CD4-positive, alpha-beta T cell (primary cell): ENCODE data around the gene CCDC70. TPM values are rescaled to one million over a fixed set of nuclear protein-coding genes. Genes with fewer than 3 reads are reported as not detected.

ENCODE experiments used
- ATAC-seq: fragments of 200-7000 bp; cut with Tn5 transposase; one replicate; pipeline ENCODE4 v1.10.0; 2022; ENCODE audit warnings: mild to moderate bottlenecking; ENCODE audit not compliant: poor library complexity
- CTCF ChIA-PET: fragments of 350-600 bp; sonication (Branson Sonifier 250); formaldehyde crosslinking; loops from one replicate; lab custom pipeline; 2021; ENCODE audit warnings: antibody characterized with exemption, inconsistent platforms; lab: Charles Lee
- POLR2A ChIA-PET: fragments of 350-600 bp; sonication (Branson Sonifier 250); formaldehyde crosslinking; loops from one replicate; lab custom pipeline; 2021; ENCODE audit warnings: antibody characterized with exemption, inconsistent platforms; lab: Charles Lee
- DNase-seq, 14 experiments: peaks; one replicate each; pipeline ENCODE4 v3.0.0-alpha.2; 2013 to 2020; ENCODE audit warnings: mixed read lengths in 2 of 14
- H3K27ac ChIP-seq, 2 donors: one replicate each; pipeline versions ENCODE4 v1.5.1 to v1.7.0; 2013; ENCODE audit warnings: low read length in 2 of 2, low read depth in 1 of 2, mild to moderate bottlenecking in 1 of 2
- H3K27me3 ChIP-seq, 2 experiments: 1 replicate in 1 of 2; 2 replicates in 1 of 2; pipeline versions ENCODE4 v1.6.1 to v1.7.0; 2013; ENCODE audit warnings: low read length in 2 of 2, control low read depth in 1 of 2, mild to moderate bottlenecking in 1 of 2, moderate library complexity in 1 of 2; ENCODE audit not compliant: insufficient read depth in 2 of 2, control insufficient read depth in 1 of 2
- H3K36me3 ChIP-seq: one replicate; pipeline ENCODE4 v1.6.1; 2013; ENCODE audit warnings: low read length, control low read depth; ENCODE audit not compliant: insufficient read depth
- H3K4me1 ChIP-seq: one replicate; pipeline ENCODE4 v1.6.1; 2013; ENCODE audit warnings: low read length, control low read depth; ENCODE audit not compliant: insufficient read depth
- H3K4me3 ChIP-seq: one replicate; pipeline ENCODE4 v1.5.1; 2013; ENCODE audit warnings: mild to moderate bottlenecking, low read length, moderate library complexity
- H3K9me3 ChIP-seq, 2 experiments: 1 replicate in 1 of 2; 2 replicates in 1 of 2; pipeline versions ENCODE4 v1.6.1 to v1.7.0; 2013; ENCODE audit warnings: low read length in 2 of 2, mild to moderate bottlenecking in 2 of 2, control low read depth in 1 of 2, moderate library complexity in 1 of 2; ENCODE audit not compliant: control insufficient read depth in 1 of 2, insufficient read depth in 1 of 2
- H3K27ac Mint-ChIP-seq: one replicate; pipeline ENCODE4 v1.8.0; 2020; ENCODE audit warnings: mixed read lengths
- H3K27me3 Mint-ChIP-seq: one replicate; pipeline ENCODE4 v1.8.0; 2021; ENCODE audit warnings: mixed read lengths
- H3K36me3 Mint-ChIP-seq: one replicate; pipeline ENCODE4 v1.8.0; 2021; ENCODE audit warnings: low read depth, mixed read lengths
- H3K4me1 Mint-ChIP-seq: one replicate; pipeline ENCODE4 v1.8.0; 2021; ENCODE audit warnings: low read depth, mixed read lengths
- H3K4me3 Mint-ChIP-seq: one replicate; pipeline ENCODE4 v1.8.0; 2020; ENCODE audit warnings: mild to moderate bottlenecking, mixed read lengths
- H3K9me3 Mint-ChIP-seq: one replicate; pipeline ENCODE4 v1.8.0; 2020; ENCODE audit warnings: mixed read lengths
- CTCF ChIP-seq: fragments of 200-600 bp; IDR thresholded peaks from one replicate; pipeline ENCODE4 v1.8.0; 2022; ENCODE audit warnings: antibody characterized with exemption, mild to moderate bottlenecking
- intact Hi-C, 2 experiments: fragments of 100-400 bp; cut with DNase I in 1 of 2; cut with micrococcal nuclease in 1 of 2; formaldehyde crosslinking; loops; one replicate each; pipeline versions ENCODE4 v1.15.1 to v1.9.0; 2023 to 2025; cut with DNase I, micrococcal nuclease
- total RNA-seq, 174 experiments: library from RNA in 2 of 174; stranded (reverse) in 2 of 174; gene quantifications; one replicate each; pipeline ENCODE4 v1.2.3 and lab custom pipeline; 2021 to 2026

Gene CCDC70
- total RNA-seq, 2 experiments from 2014 or later: not detected

- intact Hi-C loops: no loop called here
- CTCF ChIA-PET: interaction anchor here (1.6 to 3.8 kb wide), 3 partner anchors 15 to 37 kb away, joined by 3 to 44 read pairs (median 4); no protein-coding TSS in a partner anchor
- DNase-seq: no peak
These were observed 27.1 kb upstream of the CCDC70 start for GRCh38 chr13:51834581-51835171.

GRCh38 chr13:51837016-51837415 lies 24.8 kb upstream of the CCDC70 start:
- no peak overlapping the region for H3K4me3 Mint-ChIP-seq
- DNase-seq (peak in 1 of 14 experiments; percentile 1), ATAC-seq (no peak)
- H3K36me3 Mint-ChIP-seq: no peaks in the 10 kb centered on the region
- peaks cover 5% of the 10 kb centered on the region for H3K4me1 ChIP-seq
- no peaks in the 10 kb centered on the region for H3K27me3 ChIP-seq
- no peaks in the 10 kb centered on the region for H3K9me3 Mint-ChIP-seq
- no peak overlapping the region for H3K27ac ChIP-seq
- TF ChIP-seq CTCF: no peak
- H3K9me3 ChIP-seq: no peaks in the 10 kb centered on the region
- H3K27ac Mint-ChIP-seq: no peak overlapping the region
- peaks cover 7% of the 10 kb centered on the region for H3K4me1 Mint-ChIP-seq
- POLR2A ChIA-PET: no interaction called here
- H3K27me3 Mint-ChIP-seq: no peaks in the 10 kb centered on the region
- no peak overlapping the region for H3K4me3 ChIP-seq
- CTCF ChIA-PET: no interaction called here
- no peaks in the 10 kb centered on the region for H3K36me3 ChIP-seq
- intact Hi-C loops: no loop called here

More at GRCh38 chr13:51834581-51835171, 27.1 kb upstream of the CCDC70 start:
- Histone ChIP-seq H3K4me3 (no peak overlapping the region), H3K9me3 (no peaks in the 10 kb centered on the region), H3K4me1 (peaks cover 12% of the 10 kb centered on the region), H3K36me3 (no peaks in the 10 kb centered on the region), H3K27ac (no peak overlapping the region), H3K27me3 (no peaks in the 10 kb centered on the region)
- Mint-ChIP-seq H3K4me3 (no peak overlapping the region), H3K4me1 (peaks cover 25% of the 10 kb centered on the region), H3K36me3 (no peaks in the 10 kb centered on the region), H3K27me3 (no peaks in the 10 kb centered on the region), H3K27ac (no peak overlapping the region), H3K9me3 (no peaks in the 10 kb centered on the region)
- POLR2A ChIA-PET: interaction anchor here (0.9 to 1.8 kb wide), 3 partner anchors 10 to 21 kb away, joined by 3 to 6 read pairs (median 5); no protein-coding TSS in a partner anchor
- TF ChIP-seq CTCF: no peak
- no peak for ATAC-seq

- H3K27me3 ChIP-seq: no peaks in the 10 kb centered on the region
- intact Hi-C loops: no loop called here
- no peak overlapping the region for H3K4me3 ChIP-seq
- no peaks in the 10 kb centered on the region for H3K36me3 ChIP-seq
- ATAC-seq (no peak), DNase-seq (no peak)
- H3K4me3 Mint-ChIP-seq: no peak overlapping the region
- POLR2A ChIA-PET: interaction anchor here (0.9 to 2.5 kb wide), 2 partner anchors 24 to 35 kb away, joined by 3 to 6 read pairs; no protein-coding TSS in a partner anchor
- H3K4me1 ChIP-seq: no peaks in the 10 kb centered on the region
- TF ChIP-seq CTCF: no peak
- CTCF ChIA-PET: interaction anchor here (0.7 kb wide), 1 partner anchor 23 kb away, joined by 3 read pairs; no protein-coding TSS in a partner anchor
- no peaks in the 10 kb centered on the region for H3K27me3 Mint-ChIP-seq
- no peaks in the 10 kb centered on the region for H3K9me3 Mint-ChIP-seq
- H3K27ac Mint-ChIP-seq: no peak overlapping the region
- no peak overlapping the region for H3K27ac ChIP-seq
- no peaks in the 10 kb centered on the region for H3K4me1 Mint-ChIP-seq
- no peaks in the 10 kb centered on the region for H3K36me3 Mint-ChIP-seq
- H3K9me3 ChIP-seq: no peaks in the 10 kb centered on the region
These were observed 23.4 kb upstream of the CCDC70 start for GRCh38 chr13:51838240-51838846.
